ENCODE measurements around the gene BBC3. TPM values are rescaled to one million over a fixed set of nuclear protein-coding genes. Genes with fewer than 3 reads are reported as not detected.

Gene BBC3
- total RNA-seq, 1 donor from 2014 or later: 37.0 TPM

- peak; percentile 99 for DNase-seq
- no peak for TF ChIP-seq CTCF (IDR thresholded peaks at IDR 0.05; ENCODE audit: partially characterized antibody, unreplicated experiment)
- Mint-ChIP-seq H3K4me1 (ENCODE audit: low read depth, unreplicated experiment) (peaks cover 23% of the 10 kb centered on the region), H3K4me3 (ENCODE audit: unreplicated experiment) (peak within 1 kb of the TSS; percentile 96), H3K27me3 (ENCODE audit: unreplicated experiment) (peaks cover 19% of the 10 kb centered on the region), H3K9me3 (ENCODE audit: unreplicated experiment) (peaks cover 13% of the 10 kb centered on the region), H3K27ac (ENCODE audit: unreplicated experiment) (peak within 1 kb of the TSS; percentile 99), H3K36me3 (ENCODE audit: unreplicated experiment) (no peaks in the 10 kb centered on the region)
Observed at GRCh38 chr19:47274071-47274890, 43.3 kb upstream of the BBC3 start, which contains the start of gene INAFM1. TSS of gene INAFM1 (plus strand) at chr19:47274885. CDS start at chr19:47274920, 35 bp downstream.

- peak overlapping the region; percentile 88 for H3K4me3 Mint-ChIP-seq (ENCODE audit: unreplicated experiment)
- no peaks in the 10 kb centered on the region for H3K36me3 Mint-ChIP-seq (ENCODE audit: unreplicated experiment)
- no peak for TF ChIP-seq CTCF (IDR thresholded peaks at IDR 0.05; ENCODE audit: partially characterized antibody, unreplicated experiment)
- peaks cover 23% of the 10 kb centered on the region for H3K4me1 Mint-ChIP-seq (ENCODE audit: low read depth, unreplicated experiment)
- peak; percentile 86 for DNase-seq
- peaks cover 19% of the 10 kb centered on the region for H3K27me3 Mint-ChIP-seq (ENCODE audit: unreplicated experiment)
- peak overlapping the region; percentile 64 for H3K27ac Mint-ChIP-seq (ENCODE audit: unreplicated experiment)
- peaks cover 13% of the 10 kb centered on the region for H3K9me3 Mint-ChIP-seq (ENCODE audit: unreplicated experiment)
Observed at GRCh38 chr19:47273313-47274070, 42.5 kb upstream of the BBC3 start.

- H3K36me3 Mint-ChIP-seq (ENCODE audit: unreplicated experiment): no peaks in the 10 kb centered on the region
- H3K9me3 Mint-ChIP-seq (ENCODE audit: unreplicated experiment): peaks cover 13% of the 10 kb centered on the region
- peak overlapping the region; percentile 80 for H3K27ac Mint-ChIP-seq (ENCODE audit: unreplicated experiment)
- H3K4me1 Mint-ChIP-seq (ENCODE audit: low read depth, unreplicated experiment): peaks cover 20% of the 10 kb centered on the region
- H3K4me3 Mint-ChIP-seq (ENCODE audit: unreplicated experiment): peak overlapping the region; percentile 75
- DNase-seq: no peak
- no peak for TF ChIP-seq CTCF (IDR thresholded peaks at IDR 0.05; ENCODE audit: partially characterized antibody, unreplicated experiment)
- peaks cover 17% of the 10 kb centered on the region for H3K27me3 Mint-ChIP-seq (ENCODE audit: unreplicated experiment)
Observed at GRCh38 chr19:47272448-47273312, 41.7 kb upstream of the BBC3 start.

GRCh38 chr19:47271949-47272348, 41.0 kb upstream of the BBC3 start:
- H3K9me3 Mint-ChIP-seq (ENCODE audit: unreplicated experiment): peaks cover 13% of the 10 kb centered on the region
- H3K4me3 Mint-ChIP-seq (ENCODE audit: unreplicated experiment): no peak overlapping the region
- no peak for TF ChIP-seq CTCF (IDR thresholded peaks at IDR 0.05; ENCODE audit: partially characterized antibody, unreplicated experiment)
- DNase-seq: no peak
- H3K4me1 Mint-ChIP-seq (ENCODE audit: low read depth, unreplicated experiment): peaks cover 17% of the 10 kb centered on the region
- no peaks in the 10 kb centered on the region for H3K36me3 Mint-ChIP-seq (ENCODE audit: unreplicated experiment)
- peaks cover 18% of the 10 kb centered on the region for H3K27me3 Mint-ChIP-seq (ENCODE audit: unreplicated experiment)
- peak overlapping the region; percentile 68 for H3K27ac Mint-ChIP-seq (ENCODE audit: unreplicated experiment)

Measured in glutamatergic neuron (in vitro differentiated cells).